Caco-2 (cell line): ENCODE measurements around the gene CFAP69. TPM values are rescaled to one million over a fixed set of nuclear protein-coding genes. Genes with fewer than 3 reads are reported as not detected.

Experiments used
- BruUV-seq: library from RNA; stranded (reverse); fragments of 400-500 nt; replicated peaks from 2 replicates; lab custom pipeline; 2021; lab: Mats Ljungman, UMichigan
- CTCF ChIA-PET: fragments of 300-600 bp; sonication (Branson Sonifier 250); formaldehyde crosslinking; loops from one replicate; lab custom pipeline; 2022; ENCODE audit warnings: antibody characterized with exemption; lab: Charles Lee
- POLR2A ChIA-PET: fragments of 300-600 bp; sonication (Branson Sonifier 250); formaldehyde crosslinking; loops from one replicate; lab custom pipeline; 2022; ENCODE audit warnings: antibody characterized with exemption; lab: Charles Lee
- DNase-seq, 2 experiments: peaks; one replicate each; pipeline versions ENCODE4 v3.0.0 to v3.0.0-alpha.2; 2020 to 2022
- H3K27me3 ChIP-seq: replicated peaks from 2 replicates; pipeline ENCODE4 v1.6.0; 2011; ENCODE audit warnings: low read length; ENCODE audit not compliant: control insufficient read depth, insufficient read depth
- H3K36me3 ChIP-seq: 2 replicates; pipeline ENCODE4 v1.5.1; 2011; ENCODE audit warnings: low read length; ENCODE audit not compliant: control insufficient read depth, insufficient read depth
- H3K4me1 ChIP-seq: fragments of 250-450 bp; sonication (Bioruptor Pico); 2 replicates; pipeline ENCODE4 v1.5.1; 2020; ENCODE audit warnings: mild to moderate bottlenecking
- H3K4me3 ChIP-seq: 2 replicates; pipeline ENCODE4 v1.5.1; 2011; ENCODE audit warnings: low read depth, mild to moderate bottlenecking, control low read depth, low read length
- H3K9me3 ChIP-seq: fragments of 250-450 bp; sonication (Bioruptor Pico); 2 replicates; pipeline ENCODE4 v1.5.1; 2020; ENCODE audit warnings: mild to moderate bottlenecking, moderate library complexity
- H3K27ac Mint-ChIP-seq: one replicate; pipeline ENCODE4 v1.8.0; 2022; ENCODE audit warnings: mixed read lengths; ENCODE audit not compliant: unreplicated experiment
- H3K27me3 Mint-ChIP-seq: one replicate; pipeline ENCODE4 v1.8.0; 2022; ENCODE audit warnings: mixed read lengths; ENCODE audit not compliant: insufficient read depth, unreplicated experiment
- H3K36me3 Mint-ChIP-seq: one replicate; pipeline ENCODE4 v1.8.0; 2022; ENCODE audit warnings: mild to moderate bottlenecking, mixed read lengths; ENCODE audit not compliant: insufficient read depth, unreplicated experiment
- H3K4me1 Mint-ChIP-seq: one replicate; pipeline ENCODE4 v1.8.0; 2022; ENCODE audit warnings: low read depth, mixed read lengths; ENCODE audit not compliant: unreplicated experiment
- H3K4me3 Mint-ChIP-seq: one replicate; pipeline ENCODE4 v1.8.0; 2022; ENCODE audit warnings: mild to moderate bottlenecking, moderate library complexity, mixed read lengths; ENCODE audit not compliant: unreplicated experiment
- H3K9me3 Mint-ChIP-seq: one replicate; pipeline ENCODE4 v1.8.0; 2022; ENCODE audit warnings: mixed read lengths; ENCODE audit not compliant: unreplicated experiment
- intact Hi-C: fragments of 100-400 bp; cut with micrococcal nuclease; formaldehyde crosslinking; loops from one replicate; pipeline ENCODE4 v1.10.0; 2022; ENCODE audit not compliant: unreplicated experiment
- total RNA-seq: library from RNA; stranded (reverse); gene quantifications from 2 replicates; pipeline ENCODE4 v1.2.3, GENCODE V29; 2022
- TF ChIP-seq, protein P1 (sequence below), 2 experiments: fragments of 200-600 bp in 1 of 2; IDR thresholded peaks; 1 replicate in 1 of 2; 2 replicates in 1 of 2; pipeline versions ENCODE4 v1.5.1 to v1.8.0; 2011 to 2022; ENCODE audit warnings: antibody characterized with exemption in 1 of 2, control low read depth in 1 of 2, inconsistent platforms in 1 of 2, low read depth in 1 of 2, low read length in 1 of 2, mild to moderate bottlenecking in 1 of 2, moderate library complexity in 1 of 2; ENCODE audit not compliant: insufficient read depth in 1 of 2, severe bottlenecking in 1 of 2, unreplicated experiment in 1 of 2

Gene CFAP69
- total RNA-seq, 1 experiment from 2014 or later: 4.8 TPM

DNA sequence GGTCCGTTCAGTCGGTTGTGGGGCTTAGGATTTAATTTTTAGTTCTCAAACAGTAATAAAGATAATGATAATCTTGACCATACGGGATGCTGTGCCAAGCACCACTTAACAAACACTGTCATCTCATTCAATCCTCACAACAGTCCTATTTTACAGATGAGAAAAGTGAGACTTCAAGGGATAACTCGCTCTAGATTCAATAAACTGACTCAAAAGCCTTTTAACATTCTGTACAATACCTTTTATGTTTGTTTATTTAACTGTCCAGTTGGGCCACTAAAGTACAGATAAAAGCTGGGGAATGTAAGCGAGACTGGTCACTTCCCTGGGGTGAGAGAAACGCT lies 437 bp upstream of the CFAP69 start:
- BruUV-seq: TSS peak; percentile 53
- H3K27ac Mint-ChIP-seq: peak overlapping the region; percentile 91
- intact Hi-C loops: no loop called here

DNA sequence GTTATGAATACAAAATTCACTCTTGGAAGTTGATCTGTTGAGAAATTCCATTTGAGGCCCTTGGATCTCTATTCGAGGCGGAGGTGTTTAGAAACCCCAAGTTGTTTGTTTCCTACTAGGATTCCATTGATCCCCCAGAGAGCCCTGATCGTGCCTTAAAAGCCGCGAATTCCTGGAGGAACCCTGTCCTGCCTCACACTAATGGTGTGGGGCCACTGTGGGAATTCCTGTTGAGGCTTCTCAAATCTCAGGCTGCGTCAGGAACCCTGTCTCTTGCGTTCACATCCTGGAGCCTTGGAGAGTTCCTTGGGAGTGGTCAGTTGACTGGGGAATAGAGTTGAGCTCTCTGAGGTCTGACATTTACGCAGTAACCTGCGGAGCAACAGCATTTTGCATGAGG lies 1.2 kb downstream of the CFAP69 start:
- no peaks in the 10 kb centered on the region for H3K27me3 ChIP-seq
- CTCF ChIA-PET: interaction anchor here (1.2 kb wide), 1 partner anchor 92 kb away, joined by 3 read pairs; the partner anchor contains the start of gene STEAP1
- TF ChIP-seq, protein P1, sequence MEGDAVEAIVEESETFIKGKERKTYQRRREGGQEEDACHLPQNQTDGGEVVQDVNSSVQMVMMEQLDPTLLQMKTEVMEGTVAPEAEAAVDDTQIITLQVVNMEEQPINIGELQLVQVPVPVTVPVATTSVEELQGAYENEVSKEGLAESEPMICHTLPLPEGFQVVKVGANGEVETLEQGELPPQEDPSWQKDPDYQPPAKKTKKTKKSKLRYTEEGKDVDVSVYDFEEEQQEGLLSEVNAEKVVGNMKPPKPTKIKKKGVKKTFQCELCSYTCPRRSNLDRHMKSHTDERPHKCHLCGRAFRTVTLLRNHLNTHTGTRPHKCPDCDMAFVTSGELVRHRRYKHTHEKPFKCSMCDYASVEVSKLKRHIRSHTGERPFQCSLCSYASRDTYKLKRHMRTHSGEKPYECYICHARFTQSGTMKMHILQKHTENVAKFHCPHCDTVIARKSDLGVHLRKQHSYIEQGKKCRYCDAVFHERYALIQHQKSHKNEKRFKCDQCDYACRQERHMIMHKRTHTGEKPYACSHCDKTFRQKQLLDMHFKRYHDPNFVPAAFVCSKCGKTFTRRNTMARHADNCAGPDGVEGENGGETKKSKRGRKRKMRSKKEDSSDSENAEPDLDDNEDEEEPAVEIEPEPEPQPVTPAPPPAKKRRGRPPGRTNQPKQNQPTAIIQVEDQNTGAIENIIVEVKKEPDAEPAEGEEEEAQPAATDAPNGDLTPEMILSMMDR (IDR thresholded peaks at IDR 0.05; ENCODE audit: insufficient read depth in 1 of 2, low read depth in 1 of 2, low read length in 1 of 2, severe bottlenecking in 1 of 2, unreplicated experiment in 1 of 2): no peak
- H3K4me3 ChIP-seq: no peak overlapping the region
- BruUV-seq: no TSS peak
- Mint-ChIP-seq H3K4me1 (peaks cover 12% of the 10 kb centered on the region), H3K9me3 (no peaks in the 10 kb centered on the region), H3K36me3 (peaks cover 5% of the 10 kb centered on the region), H3K27me3 (no peaks in the 10 kb centered on the region), H3K4me3 (peak overlapping the region; percentile 87), H3K27ac (no peak overlapping the region)
- no peaks in the 10 kb centered on the region for H3K36me3 ChIP-seq
- H3K4me1 ChIP-seq: peaks cover 40% of the 10 kb centered on the region
- POLR2A ChIA-PET: no interaction called here
- no peaks in the 10 kb centered on the region for H3K9me3 ChIP-seq
- no peak for DNase-seq
- intact Hi-C loops: no loop called here

More for the DNA sequence above, 437 bp upstream of the CFAP69 start:
- Mint-ChIP-seq H3K27me3 (no peaks in the 10 kb centered on the region), H3K4me1 (peaks cover 12% of the 10 kb centered on the region), H3K9me3 (no peaks in the 10 kb centered on the region), H3K4me3 (peak overlapping the region; percentile 87), H3K36me3 (peaks cover 5% of the 10 kb centered on the region)
- POLR2A ChIA-PET: no interaction called here
- H3K4me3 ChIP-seq: peak overlapping the region; percentile 57
- TF ChIP-seq, protein P1 (IDR thresholded peaks at IDR 0.05; ENCODE audit: insufficient read depth in 1 of 2, low read depth in 1 of 2, low read length in 1 of 2, severe bottlenecking in 1 of 2, unreplicated experiment in 1 of 2): no peak
- CTCF ChIA-PET: no interaction called here
- H3K4me1 ChIP-seq: peaks cover 40% of the 10 kb centered on the region
- no peaks in the 10 kb centered on the region for H3K36me3 ChIP-seq
- DNase-seq: no peak
- no peaks in the 10 kb centered on the region for H3K27me3 ChIP-seq
- no peaks in the 10 kb centered on the region for H3K9me3 ChIP-seq

DNA sequence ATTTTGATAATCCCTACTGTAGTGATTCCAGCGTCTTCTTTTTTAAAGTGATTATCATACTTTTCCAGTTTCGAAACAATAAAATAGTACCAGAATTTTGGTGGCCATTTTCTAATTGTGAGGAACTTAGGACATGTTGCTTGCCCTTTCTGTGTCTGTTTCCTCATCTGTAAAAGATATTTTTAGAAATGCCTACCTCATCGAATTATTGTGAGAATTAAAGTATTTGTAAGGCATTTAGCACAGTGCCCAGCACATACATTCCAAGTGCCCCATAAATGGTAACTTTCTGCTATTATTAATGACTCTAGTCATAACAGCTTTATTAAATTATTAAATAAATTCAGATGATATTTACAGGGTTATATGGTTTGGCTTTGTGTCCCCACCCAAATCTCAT lies 3.7 kb downstream of the CFAP69 start:
- DNase-seq: no peak
- intact Hi-C loops: no loop called here
- Histone ChIP-seq H3K4me3 (no peak overlapping the region), H3K36me3 (no peaks in the 10 kb centered on the region), H3K4me1 (peaks cover 16% of the 10 kb centered on the region), H3K9me3 (no peaks in the 10 kb centered on the region), H3K27me3 (no peaks in the 10 kb centered on the region)
- H3K27me3 Mint-ChIP-seq: no peaks in the 10 kb centered on the region
- H3K9me3 Mint-ChIP-seq: no peaks in the 10 kb centered on the region
- ChIA-PET CTCF (no interaction called here), POLR2A (no interaction called here)
- peaks cover 5% of the 10 kb centered on the region for H3K36me3 Mint-ChIP-seq
- BruUV-seq: no TSS peak
- no peak overlapping the region for H3K27ac Mint-ChIP-seq
- no peaks in the 10 kb centered on the region for H3K4me1 Mint-ChIP-seq
- TF ChIP-seq, protein P1 (IDR thresholded peaks at IDR 0.05; ENCODE audit: insufficient read depth in 1 of 2, low read depth in 1 of 2, low read length in 1 of 2, severe bottlenecking in 1 of 2, unreplicated experiment in 1 of 2): no peak
- no peak overlapping the region for H3K4me3 Mint-ChIP-seq
